Psoas muscle (tissue), 8 donors: Measurements from ENCODE around the gene KRT83. TPM values are rescaled to one million over a fixed set of nuclear protein-coding genes. Genes with fewer than 3 reads are reported as not detected.

ENCODE experiments used
- ATAC-seq, 4 donors: fragments of 200-7000 bp; cut with Tn5 transposase; one replicate each; pipeline ENCODE4 v1.9.1; 2020; ENCODE audit warnings: moderate library complexity in 3 of 4, mild to moderate bottlenecking in 2 of 4
- DNase-seq, 2 donors: peaks; one replicate each; pipeline ENCODE4 v3.0.0-alpha.2; 2020
- H3K27ac ChIP-seq: fragments of 200-600 bp; one replicate; pipeline ENCODE4 v1.8.0; 2022
- H3K27me3 ChIP-seq, 3 donors: fragments of 200-600 bp in 1 of 3; one replicate each; pipeline versions ENCODE4 v1.6.1 to v1.8.0; 2013 to 2022; ENCODE audit warnings: low read length in 2 of 3, mild to moderate bottlenecking in 2 of 3, moderate library complexity in 1 of 3; ENCODE audit not compliant: insufficient read depth in 3 of 3
- H3K36me3 ChIP-seq, 2 donors: fragments of 200-600 bp in 1 of 2; one replicate each; pipeline versions ENCODE4 v1.6.1 to v1.8.0; 2013 to 2022; ENCODE audit warnings: low read depth in 1 of 2, mild to moderate bottlenecking in 1 of 2, moderate library complexity in 1 of 2; ENCODE audit not compliant: insufficient read depth in 1 of 2
- H3K4me1 ChIP-seq: fragments of 200-600 bp; one replicate; pipeline ENCODE4 v1.8.0; 2022
- H3K4me3 ChIP-seq: fragments of 200-600 bp; one replicate; pipeline ENCODE4 v1.8.0; 2022; ENCODE audit warnings: mild to moderate bottlenecking
- H3K9me3 ChIP-seq: fragments of 200-600 bp; one replicate; pipeline ENCODE4 v1.8.0; 2022
- WGBS, 3 donors: extraction: QIAGEN DNeasy Blood & Tissue Kit; methylation state at CpG; one replicate each; pipeline versions ENCODE4 v1.1.6 to v1.1.7; 2013; 5-methylcytosine and 5-hydroxymethylcytosine counted together
- intact Hi-C, 2 donors: fragments of 100-400 bp; cut with DNase I; formaldehyde crosslinking; loops; one replicate each; pipeline versions ENCODE4 v1.11.0 to v1.14.2; 2022
- polyA plus RNA-seq, 3 donors: library from polyadenylated mRNA; stranded (reverse); fragments of 200-250 nt; gene quantifications; one replicate each; pipeline ENCODE4 v1.2.3, GENCODE V29; 2013
- total RNA-seq, 4 donors: library from RNA; stranded (reverse); fragmentation: NEBNext Ultra II Directional in 2 of 4; extraction: Animal tissue kit (Norgen Biotek cat#: 25700) in 2 of 4; gene quantifications; one replicate each; pipeline versions ENCODE4 v1.2.1 to v1.2.4, GENCODE V29; 2021 to 2023
- TF ChIP-seq, protein P1 (sequence below): fragments of 200-600 bp; IDR thresholded peaks from one replicate; pipeline ENCODE4 v1.8.0; 2022; ENCODE audit warnings: antibody characterized with exemption
- donor health status: healthy with polysubstance abuse.
- donor health status: DM: no; HTN: no; CAD: no; lungs with moderate emphysema.
- donor health status: Bipolar disorder and iron deficiency.
- donor health status: healthy.
- donor health status: DM: yes; HTN: yes; CAD: no.
- donor health status: DM: no; HTN: no; CAD: no.
- donor health status: DM: no; HTN: no; CAD: no.
- donor health status: DM: yes; HTN: yes; CAD: no.

The KRT83 gene
- total and polyA plus RNA-seq, 7 donors, result not detected

DNA sequence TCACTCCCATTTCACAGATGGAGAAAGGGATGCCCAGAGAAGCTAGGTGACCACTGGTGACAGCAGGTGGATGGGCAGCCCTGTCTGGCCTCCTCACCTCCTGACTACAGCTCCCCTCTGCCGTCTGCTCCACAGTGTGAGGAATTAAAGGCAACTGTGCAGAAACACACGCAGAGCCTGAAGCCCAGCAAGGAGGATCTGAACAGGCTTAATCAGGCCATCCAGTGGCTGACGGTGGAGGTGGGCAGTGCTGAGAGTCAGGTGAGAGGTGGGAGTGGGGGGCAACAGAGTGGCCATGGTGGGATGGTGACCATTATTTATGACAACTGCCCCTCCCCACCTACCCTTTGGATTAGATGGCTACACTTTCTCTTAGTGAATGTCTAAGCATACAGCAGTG lies 45.5 kb downstream of the KRT83 start:
- Histone ChIP-seq H3K36me3 (no peaks in the 10 kb centered on the region), H3K27me3 (peaks cover 0 to 7% (median 0%) of the 10 kb centered on the region in 3 donors), H3K4me1 (peaks cover 5% of the 10 kb centered on the region), H3K27ac (no peak overlapping the region), H3K9me3 (no peaks in the 10 kb centered on the region), H3K4me3 (no peak overlapping the region)
- intact Hi-C loops, result loop anchor here (5.0 kb wide), 2 partner anchors 53 to 63 kb away; no protein-coding TSS in a partner anchor
- ATAC-seq (no peak), DNase-seq (no peak)
- WGBS, 3 donors, result 81 to 100% (median 85%) methylated on average over 3 of the region's 3 CpGs
- TF ChIP-seq, protein P1, sequence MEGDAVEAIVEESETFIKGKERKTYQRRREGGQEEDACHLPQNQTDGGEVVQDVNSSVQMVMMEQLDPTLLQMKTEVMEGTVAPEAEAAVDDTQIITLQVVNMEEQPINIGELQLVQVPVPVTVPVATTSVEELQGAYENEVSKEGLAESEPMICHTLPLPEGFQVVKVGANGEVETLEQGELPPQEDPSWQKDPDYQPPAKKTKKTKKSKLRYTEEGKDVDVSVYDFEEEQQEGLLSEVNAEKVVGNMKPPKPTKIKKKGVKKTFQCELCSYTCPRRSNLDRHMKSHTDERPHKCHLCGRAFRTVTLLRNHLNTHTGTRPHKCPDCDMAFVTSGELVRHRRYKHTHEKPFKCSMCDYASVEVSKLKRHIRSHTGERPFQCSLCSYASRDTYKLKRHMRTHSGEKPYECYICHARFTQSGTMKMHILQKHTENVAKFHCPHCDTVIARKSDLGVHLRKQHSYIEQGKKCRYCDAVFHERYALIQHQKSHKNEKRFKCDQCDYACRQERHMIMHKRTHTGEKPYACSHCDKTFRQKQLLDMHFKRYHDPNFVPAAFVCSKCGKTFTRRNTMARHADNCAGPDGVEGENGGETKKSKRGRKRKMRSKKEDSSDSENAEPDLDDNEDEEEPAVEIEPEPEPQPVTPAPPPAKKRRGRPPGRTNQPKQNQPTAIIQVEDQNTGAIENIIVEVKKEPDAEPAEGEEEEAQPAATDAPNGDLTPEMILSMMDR, result no peak

DNA sequence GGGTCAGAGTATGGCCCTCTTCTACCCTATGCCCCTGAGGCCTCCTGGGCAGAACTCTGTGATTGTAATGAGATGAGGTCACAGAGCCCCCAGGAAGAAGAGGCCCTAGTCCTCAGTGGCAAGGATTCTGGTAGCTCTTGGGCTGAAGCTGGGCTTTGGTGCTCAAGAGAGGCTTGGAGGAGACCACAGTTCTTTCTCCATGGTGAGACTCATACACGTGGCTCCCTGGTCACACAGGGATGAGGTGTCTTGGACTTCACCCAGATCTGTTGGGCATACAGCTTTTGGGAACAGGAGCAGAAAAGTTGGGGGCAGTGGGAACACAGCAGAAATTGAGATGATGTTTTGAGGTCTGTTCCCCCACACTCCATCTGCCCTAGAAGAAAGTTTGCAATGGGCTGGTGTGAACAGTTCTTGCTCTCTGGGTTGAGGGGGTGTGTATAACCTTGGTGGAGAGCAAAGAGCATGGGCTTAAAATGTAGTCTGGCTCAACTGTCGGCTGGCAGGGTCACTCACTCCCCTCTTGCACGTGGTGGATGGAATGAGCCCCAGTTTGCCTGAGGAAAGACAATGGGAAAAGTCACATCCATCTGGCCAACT lies 46.6 kb downstream of the KRT83 start, which contains the start of gene KRT86:
KRT86 (plus strand) TSS at position 125 of the 600 bp plus-strand sequence. CDS start 27,272 bp downstream, outside the sequence.
- H3K4me1 ChIP-seq, result no peaks in the 10 kb centered on the region
- H3K4me3 ChIP-seq, result no peak within 1 kb of the TSS
- H3K27me3 ChIP-seq, result peaks cover 0 to 7% (median 0%) of the 10 kb centered on the region in 3 donors
- ATAC-seq (no peak), DNase-seq (no peak)
- no peaks in the 10 kb centered on the region for H3K36me3 ChIP-seq
- intact Hi-C loops, result loop anchor here (5.0 kb wide), 2 partner anchors 52 to 62 kb away; no protein-coding TSS in a partner anchor
- TF ChIP-seq, protein P1, result no peak
- WGBS, 3 donors, result 55 to 56% (median 56%) methylated on average over 3 of the region's 3 CpGs
- H3K27ac ChIP-seq, result no peak within 1 kb of the TSS
- no peaks in the 10 kb centered on the region for H3K9me3 ChIP-seq

DNA sequence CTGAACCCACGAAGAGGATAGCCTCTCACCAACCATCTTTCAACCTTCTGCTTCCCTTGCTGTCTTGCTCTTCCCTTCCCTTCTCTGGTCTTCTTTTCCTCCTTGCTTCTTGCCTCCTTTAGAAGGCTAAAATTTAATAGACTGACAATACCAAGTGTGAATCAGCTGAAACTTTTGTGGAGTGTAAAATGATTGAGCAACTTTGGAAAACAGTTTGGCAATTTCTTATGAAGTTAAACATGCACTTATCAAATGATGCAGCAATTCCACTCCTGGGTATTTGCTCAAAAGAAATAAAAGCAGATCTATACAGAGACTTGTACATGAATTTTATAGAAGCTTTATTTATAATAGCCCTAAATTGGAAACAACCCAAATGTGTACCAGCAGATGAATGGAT lies 50.0 kb downstream of the KRT83 start:
- no peaks in the 10 kb centered on the region for H3K9me3 ChIP-seq
- DNase-seq (no peak), ATAC-seq (no peak)
- peaks cover 0 to 7% (median 0%) of the 10 kb centered on the region in 3 donors for H3K27me3 ChIP-seq
- intact Hi-C loops, result no loop called here
- H3K4me1 ChIP-seq, result no peaks in the 10 kb centered on the region
- TF ChIP-seq, protein P1, result no peak
- WGBS, 3 donors, result 77 to 90% (median 89%) methylated on average over 1 of the region's 1 CpG
- no peak overlapping the region for H3K27ac ChIP-seq
- H3K4me3 ChIP-seq, result no peak overlapping the region
- no peaks in the 10 kb centered on the region for H3K36me3 ChIP-seq

DNA sequence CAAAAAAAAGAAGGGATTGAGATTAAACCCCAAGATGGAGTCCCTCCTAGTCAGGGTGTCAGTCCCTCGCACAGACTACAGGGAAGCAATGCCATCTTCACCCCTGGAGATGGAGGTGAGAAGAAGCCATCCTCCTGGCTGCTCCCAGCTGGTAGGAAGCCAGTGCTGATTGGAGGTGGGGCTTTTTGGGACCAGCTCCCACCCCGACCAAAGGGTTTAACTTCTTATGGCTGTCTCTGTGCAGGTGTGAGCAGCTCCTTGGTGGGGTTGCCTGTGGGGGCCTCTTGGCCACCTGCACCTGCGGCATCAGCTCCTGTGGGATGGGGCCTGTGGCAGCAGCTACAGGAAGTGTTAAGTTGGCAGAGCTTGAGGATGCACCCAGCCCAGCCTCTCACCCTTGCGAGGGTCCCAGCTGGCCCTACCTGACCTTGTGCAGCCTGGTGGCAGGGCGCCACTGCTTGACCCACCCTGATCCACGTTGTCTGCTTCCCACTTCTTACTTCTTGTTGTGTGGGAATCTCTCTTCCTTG lies 50.6 kb downstream of the KRT83 start:
- ATAC-seq (no peak), DNase-seq (no peak)
- TF ChIP-seq, protein P1, result no peak
- Histone ChIP-seq H3K36me3 (no peaks in the 10 kb centered on the region), H3K27me3 (peaks cover 0 to 7% (median 0%) of the 10 kb centered on the region in 3 donors), H3K9me3 (no peaks in the 10 kb centered on the region), H3K4me3 (no peak overlapping the region), H3K4me1 (no peaks in the 10 kb centered on the region), H3K27ac (no peak overlapping the region)
- intact Hi-C loops, result no loop called here
- WGBS, 3 donors, result 74 to 89% (median 84%) methylated on average over 6 of the region's 6 CpGs
